IMR-90 (cell line): Measurements from ENCODE around the gene DHRS13. TPM values are rescaled to one million over a fixed set of nuclear protein-coding genes. Genes with fewer than 3 reads are reported as not detected.
"Not testable (repeated sequence)": the region's sequence is repeated elsewhere in the genome, so short reads cannot be mapped to it uniquely, and the experiment has no call there.

Experiments
- ATAC-seq: fragments of 200-7000 bp; cut with Tn5 transposase; 2 replicates; pipeline ENCODE4 v1.9.1; 2020; ENCODE audit warnings: low read depth, mild to moderate bottlenecking, moderate library complexity
- BruUV-seq: library from RNA; stranded (reverse); fragments of 400-500 nt; replicated peaks from 2 replicates; lab custom pipeline; 2021; lab: Mats Ljungman, UMichigan
- CTCF ChIA-PET: fragments of 300-600 bp; formaldehyde crosslinking; extraction: SDS; loops from one replicate; lab custom pipeline; 2021; ENCODE audit warnings: antibody characterized with exemption; lab: Yijun Ruan, JAX
- POLR2A ChIA-PET: fragments of 300-600 bp; sonication (Branson Sonifier 250); formaldehyde crosslinking; loops from one replicate; lab custom pipeline; 2022; ENCODE audit warnings: antibody characterized with exemption; ENCODE audit not compliant: unreplicated experiment; lab: Charles Lee
- DNase-seq: peaks from one replicate; pipeline ENCODE4 v3.0.0; 2013
- H2AFZ ChIP-seq: replicated peaks from 2 replicates; pipeline ENCODE3; 2013; ENCODE audit warnings: low read length, mild to moderate bottlenecking; ENCODE audit not compliant: poor library complexity
- H2AK5ac ChIP-seq: 2 replicates; pipeline ENCODE4 v1.6.1; 2013; ENCODE audit warnings: low read depth, low read length, inconsistent platforms
- H2AK9ac ChIP-seq: replicated peaks from 2 replicates; pipeline ENCODE3; 2013; ENCODE audit warnings: mild to moderate bottlenecking, low read depth, low read length, moderate library complexity; ENCODE audit not compliant: poor library complexity
- H2BK120ac ChIP-seq: 2 replicates; pipeline ENCODE4 v1.6.1; 2013; ENCODE audit warnings: low read depth, low read length, inconsistent platforms
- H2BK15ac ChIP-seq: 3 replicates; pipeline ENCODE4 v1.6.1; 2013; ENCODE audit warnings: low read depth, low read length, inconsistent platforms
- H2BK20ac ChIP-seq: 2 replicates; pipeline ENCODE4 v1.6.1; 2013; ENCODE audit warnings: low read depth, mild to moderate bottlenecking, inconsistent platforms, low read length, moderate library complexity
- H2BK5ac ChIP-seq: 2 replicates; pipeline ENCODE4 v1.6.1; 2013; ENCODE audit warnings: mild to moderate bottlenecking, low read depth, low read length, inconsistent platforms; ENCODE audit not compliant: poor library complexity, severe bottlenecking
- H3K14ac ChIP-seq: replicated peaks from 2 replicates; pipeline ENCODE4 v1.6.1; 2013; ENCODE audit warnings: low read depth, low read length, inconsistent platforms
- H3K18ac ChIP-seq: 2 replicates; pipeline ENCODE4 v1.6.1; 2013; ENCODE audit warnings: low read depth, low read length, control low read depth
- H3K23ac ChIP-seq: 2 replicates; pipeline ENCODE4 v1.6.1; 2013; ENCODE audit warnings: low read depth, low read length, inconsistent platforms
- H3K27ac ChIP-seq: 2 replicates; pipeline ENCODE4 v1.5.1; 2013; ENCODE audit warnings: mild to moderate bottlenecking, control low read depth, low read length; ENCODE audit not compliant: insufficient read depth
- H3K27me3 ChIP-seq: 2 replicates; pipeline ENCODE4 v1.6.1; 2013; ENCODE audit warnings: low read length; ENCODE audit not compliant: control insufficient read depth, insufficient read depth
- H3K36me3 ChIP-seq: 2 replicates; pipeline ENCODE4 v1.6.1; 2013; ENCODE audit warnings: low read length, mixed read lengths; ENCODE audit not compliant: control insufficient read depth, insufficient read depth
- H3K4ac ChIP-seq: 2 replicates; pipeline ENCODE4 v1.6.1; 2013; ENCODE audit warnings: low read depth, low read length, inconsistent platforms
- H3K4me1 ChIP-seq: 2 replicates; pipeline ENCODE4 v1.6.1; 2013; ENCODE audit warnings: low read length, mixed read lengths; ENCODE audit not compliant: control insufficient read depth, insufficient read depth
- H3K4me2 ChIP-seq: 2 replicates; pipeline ENCODE4 v1.6.1; 2013; ENCODE audit warnings: low read depth, mild to moderate bottlenecking, control low read depth, low read length, moderate library complexity
- H3K4me3 ChIP-seq: 2 replicates; pipeline ENCODE4 v1.5.1; 2013; ENCODE audit warnings: low read depth, mild to moderate bottlenecking, control low read depth, low read length, moderate library complexity; ENCODE audit not compliant: insufficient read depth
- H3K56ac ChIP-seq: 2 replicates; pipeline ENCODE4 v1.6.1; 2013; ENCODE audit warnings: low read length, inconsistent platforms; ENCODE audit not compliant: insufficient read depth; ENCODE audit errors: extremely low read depth
- H3K79me1 ChIP-seq, 2 experiments: 2 replicates each; pipeline ENCODE4 v1.6.1; 2013; ENCODE audit warnings: low read length in 2 of 2, inconsistent platforms in 1 of 2, low read depth in 1 of 2
- H3K9ac ChIP-seq: 2 replicates; pipeline ENCODE4 v1.6.1; 2013; ENCODE audit warnings: low read depth, low read length, control low read depth
- H3K9me1 ChIP-seq: 2 replicates; pipeline ENCODE4 v1.6.1; 2013; ENCODE audit warnings: low read length, inconsistent platforms; ENCODE audit not compliant: insufficient read depth
- H3K9me3 ChIP-seq: 2 replicates; pipeline ENCODE4 v1.6.1; 2013; ENCODE audit warnings: low read length; ENCODE audit not compliant: control insufficient read depth, insufficient read depth
- H4K20me1 ChIP-seq: 2 replicates; pipeline ENCODE4 v1.6.1; 2013; ENCODE audit warnings: low read length, inconsistent platforms; ENCODE audit not compliant: insufficient read depth
- H4K5ac ChIP-seq: 2 replicates; pipeline ENCODE4 v1.6.1; 2013; ENCODE audit warnings: mild to moderate bottlenecking, low read depth, low read length, control low read depth
- H4K8ac ChIP-seq, 2 experiments: 2 replicates each; pipeline ENCODE4 v1.6.1; 2013; ENCODE audit warnings: low read depth in 2 of 2, low read length in 2 of 2, control low read depth in 1 of 2, inconsistent platforms in 1 of 2
- H4K91ac ChIP-seq: 2 replicates; pipeline ENCODE4 v1.6.1; 2013; ENCODE audit warnings: low read depth, low read length, inconsistent platforms; ENCODE audit not compliant: insufficient read depth
- WGBS, 2 experiments: methylation state at CpG; one replicate each; pipeline versions ENCODE4 v1.1.5 to v1.1.7; 2013; ENCODE audit warnings: missing lambda C conversion rate in 2 of 2; ENCODE audit not compliant: insufficient read length in 1 of 2; ENCODE audit errors: extremely low coverage in 2 of 2; 5-methylcytosine and 5-hydroxymethylcytosine counted together
- dilution Hi-C: fragments of 300-500 bp; cut with HindIII; formaldehyde crosslinking; loops from one replicate; pipeline ENCODE4 v1.14.3; 2018; ENCODE audit warnings: low sequenced_read_pairs; ENCODE audit not compliant: unreplicated experiment
- in situ Hi-C: fragments of 300-500 bp; cut with MboI; formaldehyde crosslinking; loops from 3 replicates; pipeline ENCODE4 v1.14.3; 2019; ENCODE audit warnings: low sequenced_read_pairs, inconsistent platforms, mixed read lengths
- intact Hi-C: fragments of 100-400 bp; cut with micrococcal nuclease; formaldehyde crosslinking; loops from 2 replicates; pipeline ENCODE4 v1.10.0; 2022
- polyA plus RNA-seq, 3 experiments: library from polyadenylated mRNA; depleted of rRNA; stranded (reverse); fragments of >200 nt; gene quantifications; 2 replicates each; pipeline ENCODE4 v1.2.3, GENCODE V29; 2012; ENCODE audit warnings: low replicate concordance in 1 of 3
- total RNA-seq: library from RNA; depleted of rRNA; stranded (reverse); fragments of >200 nt; gene quantifications from 2 replicates; pipeline ENCODE4 v1.2.3, GENCODE V29; 2012

DHRS13 gene
- total and polyA plus RNA-seq, 2 of the 4 experiments (the other 2 are of a cell fraction) = 2.7 to 3.9 TPM

- H2BK20ac ChIP-seq, H4K5ac ChIP-seq, H3K4ac ChIP-seq, dilution Hi-C loops, H3K14ac ChIP-seq, H2AK5ac ChIP-seq, H3K4me1 ChIP-seq, H3K9me3 ChIP-seq, H3K27me3 ChIP-seq, H3K9ac ChIP-seq, H4K8ac ChIP-seq, H3K23ac ChIP-seq, H3K4me2 ChIP-seq, ATAC-seq, H3K36me3 ChIP-seq, BruUV-seq, DNase-seq, POLR2A ChIA-PET, H3K56ac ChIP-seq, CTCF ChIA-PET, intact Hi-C loops, H3K4me3 ChIP-seq, H2AFZ ChIP-seq, H3K18ac ChIP-seq, H2BK15ac ChIP-seq, H2BK5ac ChIP-seq, H2BK120ac ChIP-seq, H3K27ac ChIP-seq, in situ Hi-C loops, H4K91ac ChIP-seq: not testable (repeated sequence)
- H3K9me1 ChIP-seq = peaks cover 17% of the 10 kb centered on the region
- H3K79me1 ChIP-seq = peaks cover 22 to 59% of the 10 kb centered on the region in 2 experiments
- 90% methylated on average over 2 of the region's 16 CpGs; no CpG with 5 or more reads in 1 of the 2 experiments for WGBS, 2 experiments
- H2AK9ac ChIP-seq = peak overlapping the region; percentile 68
- H4K20me1 ChIP-seq = peaks cover 33% of the 10 kb centered on the region; the same call in 1 of the 2 replicates
Observed at GRCh38 chr17:28893248-28894183, 9.4 kb downstream of the DHRS13 start.
